ENCODE measurements around the gene VWC2L.

The VWC2L gene

GRCh38 chr2:214410918-214411554, at the start of gene VWC2L:
VWC2L (plus strand) TSS chr2:214411054; CDS start chr2:214414194, 3,140 bp downstream.
- no peak for DNase-seq (ENCODE audit: low read depth)

- DNase-seq (ENCODE audit: low read depth) = no peak
These were observed 49.7 kb upstream of the VWC2L start for GRCh38 chr2:214361116-214361515.

- DNase-seq (ENCODE audit: low read depth) = no peak
These were observed 45.3 kb upstream of the VWC2L start for GRCh38 chr2:214365549-214365948.

GRCh38 chr2:214367171-214367570, 43.7 kb upstream of the VWC2L start:
- no peak for DNase-seq (ENCODE audit: low read depth)

GRCh38 chr2:214376618-214377285, 34.1 kb upstream of the VWC2L start:
- DNase-seq (ENCODE audit: low read depth) = no peak

GRCh38 chr2:214377286-214377624, 33.6 kb upstream of the VWC2L start:
- no peak for DNase-seq (ENCODE audit: low read depth)

- no peak for DNase-seq (ENCODE audit: low read depth)
These were observed 32.3 kb upstream of the VWC2L start for GRCh38 chr2:214378455-214379103.

GRCh38 chr2:214379227-214379626, 31.6 kb upstream of the VWC2L start:
- DNase-seq (ENCODE audit: low read depth) = no peak

- DNase-seq (ENCODE audit: low read depth) = no peak
These were observed 30.2 kb upstream of the VWC2L start for GRCh38 chr2:214380681-214381080.

- DNase-seq (ENCODE audit: low read depth) = no peak
These were observed 28.6 kb upstream of the VWC2L start for GRCh38 chr2:214382229-214382628.

GRCh38 chr2:214386720-214387119, 24.1 kb upstream of the VWC2L start:
- no peak for DNase-seq (ENCODE audit: low read depth)

- no peak for DNase-seq (ENCODE audit: low read depth)
These were observed 21.5 kb upstream of the VWC2L start for GRCh38 chr2:214389334-214389733.

- DNase-seq (ENCODE audit: low read depth) = no peak
These were observed 17.1 kb upstream of the VWC2L start for GRCh38 chr2:214393796-214394195.

GRCh38 chr2:214395040-214395439, 15.8 kb upstream of the VWC2L start:
- DNase-seq (ENCODE audit: low read depth) = no peak

- DNase-seq (ENCODE audit: low read depth) = no peak
These were observed 9.3 kb upstream of the VWC2L start for GRCh38 chr2:214401580-214401979.

- no peak for DNase-seq (ENCODE audit: low read depth)
These were observed 602 bp upstream of the VWC2L start for GRCh38 chr2:214410128-214410775.

- DNase-seq (ENCODE audit: low read depth) = no peak
These were observed 1.8 kb downstream of the VWC2L start for GRCh38 chr2:214412679-214413078.

GRCh38 chr2:214436470-214436869, 25.6 kb downstream of the VWC2L start:
- DNase-seq (ENCODE audit: low read depth) = no peak

GRCh38 chr2:214450118-214450894, 39.5 kb downstream of the VWC2L start:
- DNase-seq (ENCODE audit: low read depth) = no peak

- no peak for DNase-seq (ENCODE audit: low read depth)
These were observed 40.8 kb downstream of the VWC2L start for GRCh38 chr2:214451516-214452275.

- no peak for DNase-seq (ENCODE audit: low read depth)
These were observed 54.7 kb downstream of the VWC2L start for GRCh38 chr2:214465363-214466146.
